Kidney (tissue), 14 donors: ENCODE results near the gene IL1RAPL1. TPM values are rescaled to one million over a fixed set of nuclear protein-coding genes. Genes with fewer than 3 reads are reported as not detected.

Experiments used
- DNase-seq, 5 donors: peaks; one replicate each; pipeline ENCODE4 v3.0.0-alpha.2; 2013 to 2020
- FAIRE-seq: peaks from 2 replicates; lab custom pipeline; 2012; peaks lifted over from hg19 to GRCh38; lab: Jason Lieb, UNC
- H3K27ac ChIP-seq, 2 donors: one replicate each; pipeline ENCODE4 v1.7.0; 2013; ENCODE audit warnings: low read depth in 2 of 2, low read length in 2 of 2, inconsistent platforms in 1 of 2
- H3K27me3 ChIP-seq: one replicate; pipeline ENCODE4 v1.7.1; 2013; ENCODE audit warnings: low read length, inconsistent platforms; ENCODE audit not compliant: control insufficient read depth, insufficient read depth
- H3K36me3 ChIP-seq, 3 donors: one replicate each; pipeline versions ENCODE4 v1.7.0 to v1.7.1; 2013; ENCODE audit warnings: low read length in 3 of 3, control low read depth in 1 of 3, inconsistent platforms in 1 of 3; ENCODE audit not compliant: insufficient read depth in 3 of 3, control insufficient read depth in 2 of 3
- H3K4me1 ChIP-seq, 3 donors: one replicate each; pipeline versions ENCODE4 v1.7.0 to v1.7.1; 2013; ENCODE audit warnings: low read length in 3 of 3, inconsistent platforms in 1 of 3, low read depth in 1 of 3; ENCODE audit not compliant: control insufficient read depth in 2 of 3, insufficient read depth in 2 of 3
- H3K4me3 ChIP-seq, 3 donors: one replicate each; pipeline versions ENCODE4 v1.7.0 to v1.8.1; 2013; ENCODE audit warnings: low read length in 3 of 3, control low read depth in 1 of 3, inconsistent platforms in 1 of 3
- H3K9ac ChIP-seq, 3 donors: one replicate each; pipeline versions ENCODE4 v1.7.0 to v1.7.1; 2013; ENCODE audit warnings: low read length in 3 of 3, control low read depth in 1 of 3, inconsistent platforms in 1 of 3
- H3K9me3 ChIP-seq, 3 donors: one replicate each; pipeline versions ENCODE4 v1.7.0 to v1.7.1; 2013; ENCODE audit warnings: low read length in 3 of 3, control low read depth in 1 of 3, inconsistent platforms in 1 of 3; ENCODE audit not compliant: control insufficient read depth in 2 of 3, insufficient read depth in 1 of 3
- intact Hi-C: fragments of 100-400 bp; cut with DNase I; formaldehyde crosslinking; loops from one replicate; pipeline ENCODE4 v1.11.1; 2022
- polyA plus RNA-seq: library from polyadenylated mRNA; stranded (reverse); fragments of 350-450 nt; fragmentation: Illumina TruSeq; extraction: RNeasy Lipid Tissue Mini Kit (QIAGEN cat#74804); gene quantifications from one replicate; pipeline ENCODE4 v1.2.3, GENCODE V29; 2014; ENCODE audit warnings: low read depth, low replicate concordance; ENCODE audit not compliant: insufficient read depth
- total RNA-seq: library from RNA; stranded (reverse); fragmentation: NEBNext Ultra II Directional; extraction: Animal tissue kit (Norgen Biotek cat#: 25700); gene quantifications from one replicate; pipeline ENCODE4 v1.2.1, GENCODE V29; 2021
- TF ChIP-seq, protein P1 (sequence below): IDR thresholded peaks from 3 replicates; pipeline ENCODE4 v1.5.1; 2012; ENCODE audit warnings: mild to moderate bottlenecking, moderate library complexity, borderline replicate concordance; ENCODE audit not compliant: insufficient read depth; ENCODE audit errors: extremely low read depth
- donor health status: control.
- donor health status: control.
- donor health status: control.
- donor health status: control.
- donor health status: control.
- donor health status: DM: yes; HTN: yes; CAD: no.
- donor health status: Normal renal cell carcinoma (clear cell type).

Gene IL1RAPL1
- total and polyA plus RNA-seq, 2 donors from 2014 or later, result 0.19 TPM; not detected in 1

DNA sequence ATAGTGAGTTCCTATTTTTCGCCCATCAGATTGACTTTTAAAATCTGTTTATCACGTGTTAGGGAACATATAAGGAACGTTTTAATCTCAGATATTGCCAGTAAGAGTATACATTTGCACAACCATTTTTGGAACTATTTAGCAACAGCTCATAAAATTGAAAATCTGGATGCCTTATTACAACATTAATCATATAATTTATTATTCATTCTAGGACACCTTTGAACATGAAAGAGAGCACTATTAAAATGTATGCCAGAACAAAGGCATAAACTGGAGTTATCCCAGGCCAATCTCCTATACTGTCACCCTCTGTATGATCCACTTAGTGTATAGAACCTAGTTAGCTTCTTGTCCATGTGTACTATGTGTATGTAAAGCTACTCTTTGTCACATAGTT is 1049.1 kb downstream of the IL1RAPL1 start:
- FAIRE-seq (no peak), DNase-seq (no peak)
- intact Hi-C loops, result no loop called here

DNA sequence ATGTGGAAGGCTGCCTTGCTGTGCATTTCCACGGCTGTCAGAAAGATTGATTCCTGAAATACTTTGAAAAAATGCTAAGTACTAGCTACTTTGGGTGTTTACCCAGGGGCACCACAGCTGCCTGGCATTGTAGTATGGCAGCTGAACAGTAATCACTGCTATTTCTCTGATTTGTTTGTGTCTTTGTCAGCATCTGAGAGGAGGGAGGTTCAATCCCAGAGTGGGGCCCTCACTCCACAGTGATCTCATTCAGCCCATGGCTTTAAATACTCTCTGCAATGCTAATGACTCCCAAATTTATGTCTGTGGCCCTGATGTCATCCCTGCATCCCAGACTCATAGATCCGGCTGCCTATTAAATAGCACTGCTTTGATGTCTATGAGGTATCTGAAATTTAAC is 1052.9 kb downstream of the IL1RAPL1 start:
- Histone ChIP-seq H3K4me3 (no peak overlapping the region), H3K9me3 (no peaks in the 10 kb centered on the region), H3K36me3 (no peaks in the 10 kb centered on the region), H3K27ac (no peak overlapping the region), H3K4me1 (no peaks in the 10 kb centered on the region), H3K27me3 (no peaks in the 10 kb centered on the region), H3K9ac (no peak overlapping the region)
- no peak for FAIRE-seq
- DNase-seq, result no peak
- TF ChIP-seq, protein P1, sequence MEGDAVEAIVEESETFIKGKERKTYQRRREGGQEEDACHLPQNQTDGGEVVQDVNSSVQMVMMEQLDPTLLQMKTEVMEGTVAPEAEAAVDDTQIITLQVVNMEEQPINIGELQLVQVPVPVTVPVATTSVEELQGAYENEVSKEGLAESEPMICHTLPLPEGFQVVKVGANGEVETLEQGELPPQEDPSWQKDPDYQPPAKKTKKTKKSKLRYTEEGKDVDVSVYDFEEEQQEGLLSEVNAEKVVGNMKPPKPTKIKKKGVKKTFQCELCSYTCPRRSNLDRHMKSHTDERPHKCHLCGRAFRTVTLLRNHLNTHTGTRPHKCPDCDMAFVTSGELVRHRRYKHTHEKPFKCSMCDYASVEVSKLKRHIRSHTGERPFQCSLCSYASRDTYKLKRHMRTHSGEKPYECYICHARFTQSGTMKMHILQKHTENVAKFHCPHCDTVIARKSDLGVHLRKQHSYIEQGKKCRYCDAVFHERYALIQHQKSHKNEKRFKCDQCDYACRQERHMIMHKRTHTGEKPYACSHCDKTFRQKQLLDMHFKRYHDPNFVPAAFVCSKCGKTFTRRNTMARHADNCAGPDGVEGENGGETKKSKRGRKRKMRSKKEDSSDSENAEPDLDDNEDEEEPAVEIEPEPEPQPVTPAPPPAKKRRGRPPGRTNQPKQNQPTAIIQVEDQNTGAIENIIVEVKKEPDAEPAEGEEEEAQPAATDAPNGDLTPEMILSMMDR, result no peak
- intact Hi-C loops, result no loop called here

More for the DNA sequence above, 1049.1 kb downstream of the IL1RAPL1 start:
- TF ChIP-seq, protein P1, result no peak
- H3K27ac ChIP-seq, result no peak overlapping the region
- no peak overlapping the region for H3K9ac ChIP-seq
- no peaks in the 10 kb centered on the region for H3K36me3 ChIP-seq
- no peaks in the 10 kb centered on the region for H3K27me3 ChIP-seq
- no peak overlapping the region for H3K4me3 ChIP-seq
- no peaks in the 10 kb centered on the region for H3K4me1 ChIP-seq
- no peaks in the 10 kb centered on the region for H3K9me3 ChIP-seq

DNA sequence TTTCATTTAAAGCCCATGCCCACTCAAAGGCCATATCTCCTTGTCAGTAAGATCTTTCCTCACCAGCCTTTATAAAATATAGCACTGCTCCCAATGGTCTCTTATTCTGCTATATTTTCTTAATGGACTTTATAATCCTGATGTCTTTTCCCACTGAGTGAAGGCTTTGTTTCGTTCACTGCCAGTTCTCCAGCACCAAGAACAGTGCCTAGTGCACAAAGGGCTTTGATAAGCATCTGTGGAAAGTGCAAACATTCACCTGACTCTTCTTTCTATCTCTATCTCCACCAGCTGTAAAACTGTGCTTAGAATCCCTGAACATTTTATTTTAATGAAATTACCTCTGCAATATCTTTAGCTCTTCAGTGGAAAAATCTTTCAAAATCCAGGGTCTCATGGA is 1054.2 kb downstream of the IL1RAPL1 start:
- DNase-seq, result no peak
- no peaks in the 10 kb centered on the region for H3K4me1 ChIP-seq
- intact Hi-C loops, result no loop called here
- no peaks in the 10 kb centered on the region for H3K36me3 ChIP-seq
- no peak overlapping the region for H3K27ac ChIP-seq
- H3K4me3 ChIP-seq, result no peak overlapping the region
- peaks cover 0 to 1% (median 0%) of the 10 kb centered on the region in 3 donors for H3K9me3 ChIP-seq
- no peak overlapping the region for H3K9ac ChIP-seq
- no peaks in the 10 kb centered on the region for H3K27me3 ChIP-seq
- TF ChIP-seq, protein P1, result no peak
- no peak for FAIRE-seq

DNA sequence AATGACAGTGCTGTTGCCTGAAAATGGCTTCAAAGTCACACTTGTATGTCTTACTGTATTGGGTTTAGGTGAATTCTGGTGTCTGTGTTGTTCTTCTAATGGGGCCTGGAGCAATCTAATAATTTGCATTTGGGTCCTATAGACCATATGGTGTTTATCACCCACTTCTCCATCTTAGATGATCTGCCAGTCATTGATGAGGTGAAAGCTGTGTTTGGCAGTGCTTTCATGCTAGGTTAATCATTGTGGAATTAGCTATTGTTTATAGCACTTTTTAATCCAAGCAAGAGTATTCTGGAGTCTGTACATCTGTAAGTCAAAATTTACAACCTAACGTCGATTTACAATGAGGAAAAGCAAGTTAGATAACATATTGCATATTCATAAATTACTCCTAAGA is 1055.9 kb downstream of the IL1RAPL1 start:
- Histone ChIP-seq H3K9ac (no peak overlapping the region), H3K27me3 (no peaks in the 10 kb centered on the region), H3K9me3 (peaks cover 0 to 1% (median 0%) of the 10 kb centered on the region in 3 donors), H3K36me3 (no peaks in the 10 kb centered on the region), H3K27ac (no peak overlapping the region), H3K4me1 (no peaks in the 10 kb centered on the region), H3K4me3 (no peak overlapping the region)
- FAIRE-seq (no peak), DNase-seq (no peak)
- intact Hi-C loops, result no loop called here
- TF ChIP-seq, protein P1, result no peak
